GM12878 (cell line): ENCODE results near the gene CNST. TPM values are rescaled to one million over a fixed set of nuclear protein-coding genes. Genes with fewer than 3 reads are reported as not detected.

Source experiments
- ATAC-seq: fragments of 200-7000 bp; cut with Tn5 transposase; 3 replicates; pipeline ENCODE4 v1.9.1; 2020; ENCODE audit warnings: mild to moderate bottlenecking, moderate library complexity
- BruUV-seq: library from RNA; stranded (reverse); fragments of 400-500 nt; replicated peaks from 2 replicates; lab custom pipeline; 2021; lab: Mats Ljungman, UMichigan
- CTCF ChIA-PET: fragments of 300-600 bp; sonication (Branson Sonifier 250); formaldehyde crosslinking; extraction: SDS; loops from one replicate; lab custom pipeline; 2021; ENCODE audit warnings: inconsistent platforms; lab: Yijun Ruan, JAX
- POLR2A ChIA-PET: fragments of 350-600 bp; formaldehyde crosslinking; extraction: SDS; loops from one replicate; lab custom pipeline; 2021; ENCODE audit warnings: inconsistent platforms; lab: Charles Lee
- RAD21 ChIA-PET: fragments of 300-600 bp; sonication (Branson Sonifier 250); formaldehyde crosslinking; loops from one replicate; lab custom pipeline; 2023; ENCODE audit warnings: antibody characterized with exemption; ENCODE audit not compliant: unreplicated experiment; lab: Charles Lee
- SMC1A ChIA-PET: fragments of 300-600 bp; sonication (Branson Sonifier 250); formaldehyde crosslinking; loops from one replicate; lab custom pipeline; 2023; ENCODE audit not compliant: unreplicated experiment, uncharacterized antibody; lab: Charles Lee
- DNase-seq: peaks from one replicate; pipeline ENCODE4 v3.0.0-alpha.2; 2011; ENCODE audit warnings: low read depth, low spot score
- FAIRE-seq: peaks from 3 replicates; lab custom pipeline; 2011; peaks lifted over from hg19 to GRCh38; lab: Jason Lieb, UNC
- H2AFZ ChIP-seq: 2 replicates; pipeline ENCODE4 v1.6.0; 2011; ENCODE audit warnings: low read depth, low read length, control low read depth; ENCODE audit not compliant: control insufficient read depth
- H3K27ac ChIP-seq: 2 replicates; pipeline ENCODE4 v1.5.1; 2011; ENCODE audit warnings: control low read depth; ENCODE audit not compliant: control insufficient read depth, insufficient read depth
- H3K27me3 ChIP-seq, 2 experiments: replicated peaks in 1 of 2; 2 replicates each; pipeline versions ENCODE4 v1.6.0 to v1.6.1; 2011; ENCODE audit warnings: low read length in 1 of 2; ENCODE audit not compliant: control insufficient read depth in 2 of 2, insufficient read depth in 2 of 2
- H3K36me3 ChIP-seq, 2 experiments: 2 replicates each; pipeline ENCODE4 v1.5.1; 2011; ENCODE audit warnings: low read length in 1 of 2; ENCODE audit not compliant: control insufficient read depth in 2 of 2, insufficient read depth in 2 of 2
- H3K4me1 ChIP-seq: 2 replicates; pipeline ENCODE4 v1.6.1; 2011; ENCODE audit warnings: mild to moderate bottlenecking, low read length, moderate library complexity, mixed read lengths; ENCODE audit not compliant: control insufficient read depth, insufficient read depth
- H3K4me2 ChIP-seq: 2 replicates; pipeline ENCODE4 v1.6.0; 2011; ENCODE audit warnings: control low read depth; ENCODE audit not compliant: control insufficient read depth, insufficient read depth
- H3K4me3 ChIP-seq: fragments of 200-600 bp; sonication (generic); 2 replicates; pipeline ENCODE4 v1.5.1; 2016
- H3K79me2 ChIP-seq: 2 replicates; pipeline ENCODE4 v1.6.0; 2011; ENCODE audit warnings: low read length; ENCODE audit not compliant: control insufficient read depth, insufficient read depth
- H3K9ac ChIP-seq: 2 replicates; pipeline ENCODE4 v1.8.0; 2011; ENCODE audit warnings: low read length, control low read depth, mixed read lengths; ENCODE audit not compliant: control insufficient read depth, insufficient read depth
- H3K9me3 ChIP-seq: replicated peaks from 3 replicates; pipeline ENCODE4 v1.5.1; 2011; ENCODE audit warnings: mild to moderate bottlenecking, low read length; ENCODE audit not compliant: control insufficient read depth, insufficient read depth
- H4K20me1 ChIP-seq: 2 replicates; pipeline ENCODE4 v1.6.0; 2011; ENCODE audit not compliant: control insufficient read depth, insufficient read depth
- BACH1 ChIP-seq: fragments of 450-650 bp; IDR thresholded peaks from 2 replicates; pipeline ENCODE4 v1.6.1; 2017; ENCODE audit warnings: mild to moderate bottlenecking, borderline replicate concordance
- DPF2 ChIP-seq: fragments of 450-650 bp; IDR thresholded peaks from 2 replicates; pipeline ENCODE4 v1.6.1; 2017; ENCODE audit warnings: mild to moderate bottlenecking
- NR2C1 ChIP-seq: fragments of 450-650 bp; IDR thresholded peaks from 2 replicates; pipeline ENCODE4 v1.6.1; 2017; ENCODE audit warnings: antibody characterized with exemption, mild to moderate bottlenecking, moderate library complexity
- NRF1 ChIP-seq: conservative IDR thresholded peaks from 2 replicates; pipeline ENCODE4 v1.6.1; 2011; ENCODE audit warnings: mild to moderate bottlenecking, low read depth, low read length, improper control_type of control experiment
- PML ChIP-seq: IDR thresholded peaks from 2 replicates; pipeline ENCODE4 v1.6.1; 2012; ENCODE audit warnings: low read length, inconsistent platforms
- SIN3A ChIP-seq: IDR thresholded peaks from 2 replicates; pipeline ENCODE4 v1.6.1; 2012; ENCODE audit warnings: low read depth, low read length, improper control_type of control experiment
- SMAD5 ChIP-seq: IDR thresholded peaks from 2 replicates; pipeline ENCODE4 v1.6.1; 2016; ENCODE audit warnings: antibody characterized with exemption, low read depth
- YBX1 ChIP-seq: fragments of 450-650 bp; IDR thresholded peaks from 2 replicates; pipeline ENCODE4 v1.6.1; 2016; ENCODE audit warnings: antibody characterized with exemption
- WGBS: methylation state at CpG from one replicate; pipeline ENCODE4 v1.1.6; 2016; ENCODE audit warnings: low lambda C conversion rate; ENCODE audit not compliant: insufficient replicate concordance, insufficient coverage; ENCODE audit errors: missing lambda C conversion rate; 5-methylcytosine and 5-hydroxymethylcytosine counted together
- in situ Hi-C: fragments of 300-500 bp; cut with MboI; formaldehyde crosslinking; loops from 9 replicates; pipeline ENCODE4 v1.14.3; 2018; ENCODE audit warnings: mixed read lengths
- intact Hi-C: fragments of 100-400 bp; cut with micrococcal nuclease; formaldehyde crosslinking; loops from one replicate; pipeline ENCODE4 v1.14.2; 2022; ENCODE audit not compliant: unreplicated experiment
- polyA plus RNA-seq, 11 experiments: library from polyadenylated mRNA; depleted of rRNA in 4 of 11; unstranded in 6 of 11; stranded (reverse) in 5 of 11; fragments of >200 nt; fragmentation: Nextera tagmentation in 4 of 11; fragmentation: Illumina TruSeq in 1 of 11; extraction: Ambion mirVana in 4 of 11; extraction: Trizol in 1 of 11; gene quantifications; 1 replicate in 1 of 11; 2 replicates in 10 of 11; pipeline versions ENCODE4 v1.2.1 to v1.2.3, GENCODE V29; 2011 to 2016; ENCODE audit warnings: inconsistent platforms in 2 of 11, missing spikeins in 2 of 11, low read depth in 1 of 11
- total RNA-seq, 4 experiments: library from RNA; depleted of rRNA in 3 of 4; stranded (reverse); fragments of >200 nt in 3 of 4; fragmentation: Illumina TruSeq in 1 of 4; extraction: Trizol in 1 of 4; gene quantifications; 2 replicates each; pipeline versions ENCODE4 v1.2.1 to v1.2.3, GENCODE V29; 2013 to 2021
- TF ChIP-seq, protein P1 (sequence below): fragments of 450-650 bp; IDR thresholded peaks from 2 replicates; pipeline ENCODE4 v1.6.1; 2017; ENCODE audit warnings: borderline replicate concordance
- TF ChIP-seq, protein P2 (sequence below): fragments of 450-650 bp; IDR thresholded peaks from 2 replicates; pipeline ENCODE4 v1.6.1; 2016; ENCODE audit warnings: mild to moderate bottlenecking

CNST gene
- total and polyA plus RNA-seq, 10 of the 15 experiments (the other 5 are each of a cell fraction or from before 2014, with no cell fraction given), result 4.8 to 16.2 (median 12.3) TPM

DNA sequence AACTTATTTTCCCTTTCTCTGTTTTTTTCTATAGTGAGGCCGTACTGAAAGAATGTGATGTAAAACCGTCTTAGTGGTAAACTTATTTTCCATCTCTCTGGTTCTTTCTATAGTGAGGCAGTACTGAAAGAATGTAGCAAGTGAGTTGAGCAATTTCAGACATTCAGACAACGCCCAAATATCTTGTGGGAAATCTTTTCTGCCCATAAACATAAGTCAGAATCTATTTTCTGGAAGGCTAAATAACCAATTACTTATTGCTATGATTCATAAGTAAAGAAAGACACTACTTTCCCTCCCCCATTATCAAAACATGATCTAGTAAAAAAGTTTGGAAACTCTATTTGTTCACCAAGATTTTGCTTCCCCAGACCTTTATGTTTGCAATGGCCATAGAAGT is 139.1 kb downstream of the CNST start:
- WGBS, result 12% methylated on average over 3 of the region's 3 CpGs
- ChIA-PET POLR2A (interaction anchor here (0.7 kb wide), 1 partner anchor 10 kb away, joined by 4 read pairs; no protein-coding TSS in a partner anchor), CTCF (no interaction called here), SMC1A (no interaction called here), RAD21 (no interaction called here)
- Histone ChIP-seq H3K27me3 (no peaks in the 10 kb centered on the region), H3K79me2 (no peaks in the 10 kb centered on the region), H3K4me1 (no peaks in the 10 kb centered on the region), H3K4me3 (no peak overlapping the region), H3K4me2 (no peak overlapping the region), H4K20me1 (no peaks in the 10 kb centered on the region), H3K36me3 (no peaks in the 10 kb centered on the region), H3K9me3 (no peaks in the 10 kb centered on the region), H2AFZ (no peak overlapping the region), H3K9ac (no peak overlapping the region), H3K27ac (no peak overlapping the region)
- FAIRE-seq, result no peak
- no peak for DNase-seq
- in situ Hi-C loops (no loop called here), intact Hi-C loops (no loop called here)
- TF ChIP-seq NRF1 (no peak), BACH1 (no peak), PML (no peak), DPF2 (no peak), SIN3A (no peak), SMAD5 (no peak), YBX1 (no peak), NR2C1 (no peak)
- TF ChIP-seq, protein P1, sequence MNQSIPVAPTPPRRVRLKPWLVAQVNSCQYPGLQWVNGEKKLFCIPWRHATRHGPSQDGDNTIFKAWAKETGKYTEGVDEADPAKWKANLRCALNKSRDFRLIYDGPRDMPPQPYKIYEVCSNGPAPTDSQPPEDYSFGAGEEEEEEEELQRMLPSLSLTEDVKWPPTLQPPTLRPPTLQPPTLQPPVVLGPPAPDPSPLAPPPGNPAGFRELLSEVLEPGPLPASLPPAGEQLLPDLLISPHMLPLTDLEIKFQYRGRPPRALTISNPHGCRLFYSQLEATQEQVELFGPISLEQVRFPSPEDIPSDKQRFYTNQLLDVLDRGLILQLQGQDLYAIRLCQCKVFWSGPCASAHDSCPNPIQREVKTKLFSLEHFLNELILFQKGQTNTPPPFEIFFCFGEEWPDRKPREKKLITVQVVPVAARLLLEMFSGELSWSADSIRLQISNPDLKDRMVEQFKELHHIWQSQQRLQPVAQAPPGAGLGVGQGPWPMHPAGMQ, result no peak
- TF ChIP-seq, protein P2, sequence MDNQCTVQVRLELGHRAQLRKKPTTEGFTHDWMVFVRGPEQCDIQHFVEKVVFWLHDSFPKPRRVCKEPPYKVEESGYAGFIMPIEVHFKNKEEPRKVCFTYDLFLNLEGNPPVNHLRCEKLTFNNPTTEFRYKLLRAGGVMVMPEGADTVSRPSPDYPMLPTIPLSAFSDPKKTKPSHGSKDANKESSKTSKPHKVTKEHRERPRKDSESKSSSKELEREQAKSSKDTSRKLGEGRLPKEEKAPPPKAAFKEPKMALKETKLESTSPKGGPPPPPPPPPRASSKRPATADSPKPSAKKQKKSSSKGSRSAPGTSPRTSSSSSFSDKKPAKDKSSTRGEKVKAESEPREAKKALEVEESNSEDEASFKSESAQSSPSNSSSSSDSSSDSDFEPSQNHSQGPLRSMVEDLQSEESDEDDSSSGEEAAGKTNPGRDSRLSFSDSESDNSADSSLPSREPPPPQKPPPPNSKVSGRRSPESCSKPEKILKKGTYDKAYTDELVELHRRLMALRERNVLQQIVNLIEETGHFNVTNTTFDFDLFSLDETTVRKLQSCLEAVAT, result no peak
- no TSS peak for BruUV-seq
- ATAC-seq, result no peak
